Measurements from ENCODE around the gene CNGB1. TPM values are rescaled to one million over a fixed set of nuclear protein-coding genes. Genes with fewer than 3 reads are reported as not detected.
"Not testable (repeated sequence)": the region's sequence is repeated elsewhere in the genome, so short reads cannot be mapped to it uniquely, and the experiment has no call there.

CNGB1 gene
- total RNA-seq, 1 donor from 2014 or later, result not detected

GRCh38 chr16:57978070-57978465, 7.1 kb upstream of the CNGB1 start:
- H3K4me3 ChIP-seq (ENCODE audit: low read length in 3 of 3); H3K27ac ChIP-seq (ENCODE audit: low read depth, low read length); H3K9me3 ChIP-seq (ENCODE audit: control insufficient read depth in 3 of 3, low read length in 3 of 3); H3K9ac ChIP-seq (ENCODE audit: low read depth in 1 of 3, low read length in 3 of 3); H3K4me1 ChIP-seq (ENCODE audit: control insufficient read depth in 3 of 3, insufficient read depth in 3 of 3, low read length in 3 of 3); H3K27me3 ChIP-seq (ENCODE audit: control insufficient read depth in 3 of 3, insufficient read depth in 3 of 3, low read length in 3 of 3); H3K36me3 ChIP-seq (ENCODE audit: control insufficient read depth in 3 of 3, insufficient read depth in 3 of 3, low read length in 3 of 3): not testable (repeated sequence)

- Histone ChIP-seq H3K9me3 (ENCODE audit: control insufficient read depth in 3 of 3, low read length in 3 of 3) (no peaks in the 10 kb centered on the region), H3K4me3 (ENCODE audit: low read length in 3 of 3) (no peak overlapping the region), H3K27ac (ENCODE audit: low read depth, low read length) (no peak overlapping the region), H3K36me3 (ENCODE audit: control insufficient read depth in 3 of 3, insufficient read depth in 3 of 3, low read length in 3 of 3) (no peaks in the 10 kb centered on the region), H3K27me3 (ENCODE audit: control insufficient read depth in 3 of 3, insufficient read depth in 3 of 3, low read length in 3 of 3) (peaks cover 3 to 6% (median 3%) of the 10 kb centered on the region in 3 donors), H3K9ac (ENCODE audit: low read depth in 1 of 3, low read length in 3 of 3) (no peak overlapping the region), H3K4me1 (ENCODE audit: control insufficient read depth in 3 of 3, insufficient read depth in 3 of 3, low read length in 3 of 3) (no peaks in the 10 kb centered on the region)
Measured at GRCh38 chr16:57977418-57978069, 6.6 kb upstream of the CNGB1 start.

GRCh38 chr16:57976331-57976796, 5.4 kb upstream of the CNGB1 start:
- Histone ChIP-seq H3K4me1 (ENCODE audit: control insufficient read depth in 3 of 3, insufficient read depth in 3 of 3, low read length in 3 of 3) (no peaks in the 10 kb centered on the region), H3K4me3 (ENCODE audit: low read length in 3 of 3) (no peak overlapping the region), H3K27me3 (ENCODE audit: control insufficient read depth in 3 of 3, insufficient read depth in 3 of 3, low read length in 3 of 3) (peaks cover 0 to 10% (median 3%) of the 10 kb centered on the region in 3 donors), H3K9ac (ENCODE audit: low read depth in 1 of 3, low read length in 3 of 3) (no peak overlapping the region), H3K36me3 (ENCODE audit: control insufficient read depth in 3 of 3, insufficient read depth in 3 of 3, low read length in 3 of 3) (no peaks in the 10 kb centered on the region), H3K9me3 (ENCODE audit: control insufficient read depth in 3 of 3, low read length in 3 of 3) (no peaks in the 10 kb centered on the region), H3K27ac (ENCODE audit: low read depth, low read length) (no peak overlapping the region)

- Histone ChIP-seq H3K36me3 (ENCODE audit: control insufficient read depth in 3 of 3, insufficient read depth in 3 of 3, low read length in 3 of 3) (no peaks in the 10 kb centered on the region), H3K4me1 (ENCODE audit: control insufficient read depth in 3 of 3, insufficient read depth in 3 of 3, low read length in 3 of 3) (no peaks in the 10 kb centered on the region), H3K27me3 (ENCODE audit: control insufficient read depth in 3 of 3, insufficient read depth in 3 of 3, low read length in 3 of 3) (peaks cover 0 to 16% (median 3%) of the 10 kb centered on the region in 3 donors), H3K4me3 (ENCODE audit: low read length in 3 of 3) (no peak overlapping the region), H3K27ac (ENCODE audit: low read depth, low read length) (no peak overlapping the region), H3K9ac (ENCODE audit: low read depth in 1 of 3, low read length in 3 of 3) (no peak overlapping the region), H3K9me3 (ENCODE audit: control insufficient read depth in 3 of 3, low read length in 3 of 3) (no peaks in the 10 kb centered on the region)
Measured at GRCh38 chr16:57972306-57972705, 1.4 kb upstream of the CNGB1 start.

- no peaks in the 10 kb centered on the region for H3K9me3 ChIP-seq (ENCODE audit: control insufficient read depth in 3 of 3, low read length in 3 of 3)
- H3K4me3 ChIP-seq (ENCODE audit: low read length in 3 of 3), result no peak overlapping the region
- H3K36me3 ChIP-seq (ENCODE audit: control insufficient read depth in 3 of 3, insufficient read depth in 3 of 3, low read length in 3 of 3), result no peaks in the 10 kb centered on the region
- no peak overlapping the region for H3K9ac ChIP-seq (ENCODE audit: low read depth in 1 of 3, low read length in 3 of 3)
- H3K4me1 ChIP-seq (ENCODE audit: control insufficient read depth in 3 of 3, insufficient read depth in 3 of 3, low read length in 3 of 3), result no peaks in the 10 kb centered on the region
- H3K27me3 ChIP-seq (ENCODE audit: control insufficient read depth in 3 of 3, insufficient read depth in 3 of 3, low read length in 3 of 3), result peaks cover 0 to 16% (median 3%) of the 10 kb centered on the region in 3 donors
- H3K27ac ChIP-seq (ENCODE audit: low read depth, low read length), result no peak overlapping the region
Measured at GRCh38 chr16:57971848-57972247, 920 bp upstream of the CNGB1 start.

GRCh38 chr16:57970319-57970718, 609 bp downstream of the CNGB1 start:
- Histone ChIP-seq H3K4me1 (ENCODE audit: control insufficient read depth in 3 of 3, insufficient read depth in 3 of 3, low read length in 3 of 3) (no peaks in the 10 kb centered on the region), H3K27ac (ENCODE audit: low read depth, low read length) (no peak overlapping the region), H3K9ac (ENCODE audit: low read depth in 1 of 3, low read length in 3 of 3) (no peak overlapping the region), H3K36me3 (ENCODE audit: control insufficient read depth in 3 of 3, insufficient read depth in 3 of 3, low read length in 3 of 3) (no peaks in the 10 kb centered on the region), H3K27me3 (ENCODE audit: control insufficient read depth in 3 of 3, insufficient read depth in 3 of 3, low read length in 3 of 3) (peaks cover 0 to 16% (median 0%) of the 10 kb centered on the region in 3 donors), H3K9me3 (ENCODE audit: control insufficient read depth in 3 of 3, low read length in 3 of 3) (no peaks in the 10 kb centered on the region), H3K4me3 (ENCODE audit: low read length in 3 of 3) (no peak overlapping the region)

GRCh38 chr16:57969451-57970123, 1.3 kb downstream of the CNGB1 start:
- H3K27ac ChIP-seq (ENCODE audit: low read depth, low read length), result no peak overlapping the region
- H3K4me1 ChIP-seq (ENCODE audit: control insufficient read depth in 3 of 3, insufficient read depth in 3 of 3, low read length in 3 of 3), result no peaks in the 10 kb centered on the region
- H3K4me3 ChIP-seq (ENCODE audit: low read length in 3 of 3), result no peak overlapping the region
- H3K27me3 ChIP-seq (ENCODE audit: control insufficient read depth in 3 of 3, insufficient read depth in 3 of 3, low read length in 3 of 3), result peaks cover 0 to 16% (median 0%) of the 10 kb centered on the region in 3 donors
- H3K36me3 ChIP-seq (ENCODE audit: control insufficient read depth in 3 of 3, insufficient read depth in 3 of 3, low read length in 3 of 3), result no peaks in the 10 kb centered on the region
- H3K9me3 ChIP-seq (ENCODE audit: control insufficient read depth in 3 of 3, low read length in 3 of 3), result no peaks in the 10 kb centered on the region
- no peak overlapping the region for H3K9ac ChIP-seq (ENCODE audit: low read depth in 1 of 3, low read length in 3 of 3)

GRCh38 chr16:57967916-57968315, 3.0 kb downstream of the CNGB1 start:
- Histone ChIP-seq H3K9me3 (ENCODE audit: control insufficient read depth in 3 of 3, low read length in 3 of 3) (no peaks in the 10 kb centered on the region), H3K4me3 (ENCODE audit: low read length in 3 of 3) (no peak overlapping the region), H3K36me3 (ENCODE audit: control insufficient read depth in 3 of 3, insufficient read depth in 3 of 3, low read length in 3 of 3) (no peaks in the 10 kb centered on the region), H3K27ac (ENCODE audit: low read depth, low read length) (no peak overlapping the region), H3K9ac (ENCODE audit: low read depth in 1 of 3, low read length in 3 of 3) (no peak overlapping the region), H3K27me3 (ENCODE audit: control insufficient read depth in 3 of 3, insufficient read depth in 3 of 3, low read length in 3 of 3) (peaks cover 0 to 16% (median 0%) of the 10 kb centered on the region in 3 donors), H3K4me1 (ENCODE audit: control insufficient read depth in 3 of 3, insufficient read depth in 3 of 3, low read length in 3 of 3) (no peaks in the 10 kb centered on the region)

GRCh38 chr16:57966986-57967385, 3.9 kb downstream of the CNGB1 start:
- Histone ChIP-seq H3K4me1 (ENCODE audit: control insufficient read depth in 3 of 3, insufficient read depth in 3 of 3, low read length in 3 of 3) (no peaks in the 10 kb centered on the region), H3K36me3 (ENCODE audit: control insufficient read depth in 3 of 3, insufficient read depth in 3 of 3, low read length in 3 of 3) (no peaks in the 10 kb centered on the region), H3K27ac (ENCODE audit: low read depth, low read length) (no peak overlapping the region), H3K9me3 (ENCODE audit: control insufficient read depth in 3 of 3, low read length in 3 of 3) (no peaks in the 10 kb centered on the region), H3K27me3 (ENCODE audit: control insufficient read depth in 3 of 3, insufficient read depth in 3 of 3, low read length in 3 of 3) (peaks cover 0 to 11% (median 0%) of the 10 kb centered on the region in 3 donors), H3K4me3 (ENCODE audit: low read length in 3 of 3) (no peak overlapping the region), H3K9ac (ENCODE audit: low read depth in 1 of 3, low read length in 3 of 3) (no peak overlapping the region)

GRCh38 chr16:57966204-57966771, 4.6 kb downstream of the CNGB1 start:
- Histone ChIP-seq H3K4me1 (ENCODE audit: control insufficient read depth in 3 of 3, insufficient read depth in 3 of 3, low read length in 3 of 3) (no peaks in the 10 kb centered on the region), H3K36me3 (ENCODE audit: control insufficient read depth in 3 of 3, insufficient read depth in 3 of 3, low read length in 3 of 3) (no peaks in the 10 kb centered on the region), H3K4me3 (ENCODE audit: low read length in 3 of 3) (no peak overlapping the region), H3K9me3 (ENCODE audit: control insufficient read depth in 3 of 3, low read length in 3 of 3) (no peaks in the 10 kb centered on the region), H3K27me3 (ENCODE audit: control insufficient read depth in 3 of 3, insufficient read depth in 3 of 3, low read length in 3 of 3) (peaks cover 0 to 9% (median 0%) of the 10 kb centered on the region in 3 donors), H3K27ac (ENCODE audit: low read depth, low read length) (no peak overlapping the region), H3K9ac (ENCODE audit: low read depth in 1 of 3, low read length in 3 of 3) (no peak overlapping the region)

Measured in skeletal muscle tissue (tissue), 4 donors.